LNCAP (cell line): ENCODE results near the gene UBE2Z.

Source experiments
- TF ChIP-seq, protein P1 (sequence below): fragments of 450-650 bp; IDR thresholded peaks from 2 replicates; pipeline ENCODE4 v1.5.1; 2017; ENCODE audit warnings: mild to moderate bottlenecking

UBE2Z gene

DNA sequence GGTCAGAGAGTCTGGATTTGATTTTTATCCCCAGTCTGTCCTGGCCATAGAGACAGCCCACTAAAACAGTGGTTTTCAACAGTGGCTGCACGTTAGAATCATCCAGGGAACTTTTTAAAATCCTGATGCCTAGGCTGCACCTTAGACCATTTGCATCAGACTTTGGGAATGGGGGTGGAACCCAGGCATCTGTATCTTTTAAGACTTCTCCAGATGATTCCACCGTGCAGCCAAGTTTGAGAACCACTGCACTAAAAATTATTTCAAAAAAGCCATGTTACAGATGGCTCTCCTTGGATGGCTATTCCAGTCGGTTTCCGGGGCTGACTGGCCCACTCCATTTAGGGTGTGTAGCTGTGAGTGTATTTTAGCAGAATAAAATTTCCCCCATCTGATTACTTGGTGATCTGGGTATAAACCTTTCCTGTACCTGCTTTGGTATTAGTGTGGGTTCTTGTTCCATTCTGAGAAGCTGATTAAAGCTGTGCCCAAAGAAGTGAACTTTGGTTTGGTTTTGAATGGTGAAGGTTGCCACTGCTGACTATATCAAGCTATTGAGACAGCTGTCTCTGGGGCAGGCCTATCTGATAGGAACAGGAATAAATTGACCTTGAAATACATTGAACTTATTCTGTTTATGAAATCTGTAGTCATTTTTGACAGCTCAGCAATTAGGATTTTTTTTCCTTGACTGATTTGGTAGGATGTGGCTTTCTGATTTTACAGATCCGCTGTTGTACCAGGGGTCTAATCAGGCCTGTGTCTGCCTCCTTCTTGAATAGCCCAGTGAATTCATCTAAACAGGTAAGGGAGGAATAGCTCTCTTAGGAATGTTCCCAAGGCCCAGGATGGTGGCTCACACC lies 14.3 kb upstream of the UBE2Z start:
- TF ChIP-seq, protein P1, sequence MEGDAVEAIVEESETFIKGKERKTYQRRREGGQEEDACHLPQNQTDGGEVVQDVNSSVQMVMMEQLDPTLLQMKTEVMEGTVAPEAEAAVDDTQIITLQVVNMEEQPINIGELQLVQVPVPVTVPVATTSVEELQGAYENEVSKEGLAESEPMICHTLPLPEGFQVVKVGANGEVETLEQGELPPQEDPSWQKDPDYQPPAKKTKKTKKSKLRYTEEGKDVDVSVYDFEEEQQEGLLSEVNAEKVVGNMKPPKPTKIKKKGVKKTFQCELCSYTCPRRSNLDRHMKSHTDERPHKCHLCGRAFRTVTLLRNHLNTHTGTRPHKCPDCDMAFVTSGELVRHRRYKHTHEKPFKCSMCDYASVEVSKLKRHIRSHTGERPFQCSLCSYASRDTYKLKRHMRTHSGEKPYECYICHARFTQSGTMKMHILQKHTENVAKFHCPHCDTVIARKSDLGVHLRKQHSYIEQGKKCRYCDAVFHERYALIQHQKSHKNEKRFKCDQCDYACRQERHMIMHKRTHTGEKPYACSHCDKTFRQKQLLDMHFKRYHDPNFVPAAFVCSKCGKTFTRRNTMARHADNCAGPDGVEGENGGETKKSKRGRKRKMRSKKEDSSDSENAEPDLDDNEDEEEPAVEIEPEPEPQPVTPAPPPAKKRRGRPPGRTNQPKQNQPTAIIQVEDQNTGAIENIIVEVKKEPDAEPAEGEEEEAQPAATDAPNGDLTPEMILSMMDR: no peak

DNA sequence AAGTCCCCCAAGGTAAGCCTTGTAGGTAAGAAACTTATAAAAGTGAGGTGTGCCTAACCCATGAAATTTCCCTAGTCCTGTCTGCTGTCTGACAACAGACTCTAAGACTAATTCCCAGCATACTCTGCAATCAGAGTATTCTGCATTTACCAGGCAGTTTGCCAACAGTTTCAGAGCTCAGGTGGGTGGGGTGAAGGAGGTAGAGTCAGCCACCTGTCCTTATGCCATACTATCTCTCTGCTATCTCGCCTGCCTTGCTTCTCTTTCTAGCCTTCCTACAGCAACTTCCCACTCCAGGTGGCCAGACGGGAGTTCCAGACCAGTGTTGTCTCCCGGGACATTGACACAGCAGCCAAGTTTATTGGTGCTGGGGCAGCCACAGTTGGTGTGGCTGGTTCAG lies 13.3 kb upstream of the UBE2Z start:
- TF ChIP-seq, protein P1: no peak

DNA sequence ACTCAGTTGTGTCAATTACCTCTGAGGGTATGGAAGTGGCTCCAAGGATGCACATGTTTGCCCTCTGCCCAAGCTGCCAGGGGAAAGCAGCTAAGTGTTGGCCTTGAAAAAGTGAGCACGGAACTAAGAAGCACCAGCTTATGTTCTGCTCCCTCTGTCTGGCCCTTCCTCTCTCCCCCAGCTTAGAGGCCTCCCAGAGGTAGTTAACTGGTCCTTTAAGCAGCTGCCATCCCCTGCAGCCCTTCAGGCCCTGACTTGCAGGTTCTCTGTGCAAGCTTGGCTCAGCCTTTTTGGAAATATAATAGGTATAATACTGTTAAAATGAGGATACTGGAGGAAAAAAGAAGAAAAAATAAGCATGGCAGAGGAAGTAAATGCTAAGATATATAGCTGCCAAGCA lies 7.0 kb upstream of the UBE2Z start:
- TF ChIP-seq, protein P1: no peak

DNA sequence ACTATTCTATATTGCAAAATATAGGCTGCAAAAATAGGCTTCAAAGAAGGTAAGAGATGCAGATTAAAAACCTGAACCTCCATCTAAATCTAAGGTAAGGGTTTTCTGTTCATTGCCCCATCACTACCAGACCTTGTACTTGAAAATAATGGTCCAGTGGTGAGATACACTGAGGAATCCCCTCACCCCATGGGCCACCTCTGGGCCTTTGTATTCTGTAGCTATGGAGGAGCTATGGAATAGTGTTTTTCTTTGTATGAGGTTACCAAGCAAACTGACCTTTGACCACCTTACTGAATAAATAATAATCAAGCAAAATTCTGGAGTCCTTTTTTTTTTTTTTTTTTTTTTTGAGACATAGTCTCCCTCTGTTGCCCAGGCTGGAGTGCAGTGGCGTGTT lies 4.8 kb upstream of the UBE2Z start:
- TF ChIP-seq, protein P1: no peak

DNA sequence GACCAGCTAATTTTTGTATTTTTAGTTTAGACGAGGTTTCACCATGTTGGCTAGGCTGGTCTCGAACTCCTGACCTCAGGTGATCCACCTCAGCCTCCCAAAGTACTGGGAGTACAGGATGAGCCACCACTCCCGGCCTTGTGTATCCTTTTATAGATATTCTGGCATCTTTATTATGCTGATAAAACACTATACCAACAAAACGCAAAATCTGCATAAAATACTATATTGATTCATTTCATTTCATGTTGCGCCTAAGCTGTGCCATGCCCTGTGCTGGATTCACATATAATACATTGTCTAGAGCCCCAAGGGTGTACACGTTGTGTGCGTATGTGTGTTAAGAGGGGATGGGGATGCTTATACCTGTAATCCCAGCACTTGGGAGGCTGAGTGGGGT lies 3.8 kb upstream of the UBE2Z start:
- TF ChIP-seq, protein P1: no peak

DNA sequence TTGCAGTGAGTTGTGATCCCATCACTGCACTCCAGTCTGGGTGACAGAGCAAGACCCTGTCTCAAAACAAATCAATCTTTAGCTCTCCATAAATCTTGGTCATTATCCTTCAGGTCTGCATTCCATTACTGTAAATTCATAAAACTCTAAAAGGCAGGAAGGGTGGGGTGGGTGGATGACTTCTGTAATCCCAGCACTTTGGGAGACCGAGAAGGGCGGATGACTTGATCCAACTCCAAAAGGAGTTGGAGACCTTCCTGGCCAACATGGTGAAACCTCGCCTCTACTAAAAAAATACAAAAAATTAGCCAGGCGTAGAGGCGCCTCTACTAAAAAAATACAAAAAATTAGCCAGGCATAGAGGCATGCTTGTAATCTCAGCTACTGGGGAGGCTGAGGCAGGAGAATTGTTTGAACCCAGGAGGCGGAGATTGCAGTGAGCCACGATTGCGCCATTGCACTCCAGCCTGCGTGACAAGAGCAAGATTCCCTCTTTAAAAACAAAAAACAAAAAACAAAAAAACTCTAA lies 2.2 kb upstream of the UBE2Z start:
- TF ChIP-seq, protein P1: no peak

DNA sequence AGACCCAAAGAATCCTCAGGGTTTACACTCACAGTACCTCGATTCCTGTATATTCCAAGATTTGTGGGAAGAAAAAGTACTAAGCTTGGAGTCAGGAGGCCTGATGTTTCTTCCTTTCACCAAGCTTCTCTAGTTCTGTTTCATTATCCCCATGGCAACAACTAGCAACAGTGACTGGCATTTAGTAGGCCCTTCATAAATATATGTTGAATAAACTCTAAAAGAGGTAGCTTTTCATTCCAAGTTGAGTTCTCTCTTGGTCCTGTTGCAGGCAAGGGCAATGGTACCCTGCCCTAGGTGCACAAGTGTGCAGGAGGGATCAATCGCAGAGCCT lies 527 bp upstream of the UBE2Z start:
- TF ChIP-seq, protein P1: no peak
